Superior temporal gyrus (tissue), 1 donor: Measurements from ENCODE around the gene CDC42EP2.

Experiments used
- DNase-seq: peaks from one replicate; pipeline ENCODE4 v3.0.0-alpha.2; 2016; ENCODE audit errors: extremely low spot score

Gene CDC42EP2

DNA sequence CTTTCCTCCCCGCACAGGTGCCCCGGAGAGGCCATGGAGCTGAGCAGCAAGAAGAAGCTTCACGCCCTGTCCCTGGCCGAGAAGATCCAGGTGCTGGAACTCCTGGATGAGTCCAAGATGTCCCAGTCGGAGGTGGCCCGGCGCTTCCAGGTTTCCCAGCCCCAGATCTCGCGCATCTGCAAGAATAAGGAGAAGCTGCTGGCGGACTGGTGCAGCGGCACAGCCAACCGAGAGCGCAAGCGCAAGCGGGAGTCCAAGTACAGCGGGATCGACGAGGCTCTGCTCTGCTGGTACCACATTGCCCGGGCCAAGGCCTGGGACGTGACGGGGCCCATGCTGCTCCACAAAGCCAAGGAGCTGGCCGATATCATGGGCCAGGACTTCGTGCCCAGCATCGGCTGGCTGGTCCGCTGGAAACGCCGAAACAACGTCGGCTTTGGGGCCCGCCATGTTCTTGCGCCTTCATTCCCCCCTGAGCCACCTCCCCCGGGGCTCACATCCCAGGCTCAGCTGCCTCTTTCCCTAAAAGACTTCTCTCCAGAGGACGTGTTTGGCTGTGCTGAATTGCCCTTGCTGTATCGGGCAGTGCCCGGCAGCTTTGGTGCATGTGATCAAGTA, 41.2 kb downstream of the CDC42EP2 start:
- DNase-seq, result peak; percentile 40

GRCh38 chr11:65356394-65356972, 41.8 kb downstream of the CDC42EP2 start:
- no peak for DNase-seq

DNA sequence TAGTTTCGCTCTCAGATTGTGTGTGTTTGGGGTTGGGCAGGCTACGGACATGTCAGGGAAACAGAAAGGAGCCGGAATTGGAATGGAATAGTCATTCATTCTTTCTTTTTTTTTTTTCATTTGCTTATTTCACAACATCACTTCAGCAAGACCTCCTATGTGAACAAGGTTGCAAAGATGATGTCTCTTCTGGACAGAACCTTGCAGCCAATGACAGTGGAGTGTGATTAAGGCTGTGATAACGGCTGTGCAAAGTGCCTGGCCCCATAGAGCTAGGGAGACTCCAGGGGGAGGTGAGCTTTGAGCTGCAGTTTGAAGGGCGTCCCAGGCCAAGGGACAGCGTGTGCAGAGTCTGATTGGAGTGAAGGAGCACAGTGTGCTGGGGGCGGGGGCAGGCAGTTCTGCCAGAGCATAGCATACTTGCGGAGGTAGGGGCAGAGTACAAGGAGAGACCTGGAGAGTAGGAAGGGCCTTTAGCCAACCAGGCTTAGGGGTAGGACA, 43.2 kb downstream of the CDC42EP2 start:
- DNase-seq, result no peak

- no peak for DNase-seq
These were observed 47.8 kb downstream of the CDC42EP2 start for GRCh38 chr11:65362320-65362931.

GRCh38 chr11:65362966-65363365, 48.3 kb downstream of the CDC42EP2 start:
- DNase-seq, result no peak

- DNase-seq, result no peak
These were observed 49.1 kb downstream of the CDC42EP2 start for GRCh38 chr11:65363770-65364169.

DNA sequence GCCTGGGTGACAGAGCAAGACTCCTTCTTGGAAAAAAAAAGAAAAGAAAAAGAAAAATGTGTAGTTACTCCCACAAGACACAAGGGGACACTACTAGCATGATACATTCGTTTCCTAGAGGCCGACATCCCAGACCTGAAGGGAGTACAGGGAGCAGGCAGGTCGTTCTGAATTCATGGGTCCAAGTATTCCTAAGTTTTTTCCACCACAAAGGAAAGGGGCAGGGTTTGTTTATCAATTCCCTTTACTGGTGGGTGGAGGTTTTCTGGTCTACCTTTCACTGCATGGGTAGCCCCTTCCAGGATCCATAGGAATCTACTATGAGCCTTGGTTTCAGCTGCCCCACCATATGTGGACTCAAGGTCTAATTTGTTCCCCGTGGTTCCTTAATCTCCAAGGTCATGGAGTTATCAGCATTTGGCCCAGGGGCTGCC, 51.7 kb downstream of the CDC42EP2 start:
- peak; percentile 83 for DNase-seq

- DNase-seq, result no peak
These were observed 56.0 kb downstream of the CDC42EP2 start for GRCh38 chr11:65370659-65371049.
